Measurements from ENCODE around the gene TMEM106A.

GRCh38 chr17:43170140-43170765, 41.4 kb upstream of the TMEM106A start:
- TF ChIP-seq CTCF (IDR thresholded peaks at IDR 0.05) (no peak), ELK1 (IDR thresholded peaks at IDR 0.05; ENCODE audit: low read depth, low read length) (no peak)

All from A549 (cell line).